Measurements from ENCODE around the gene SBNO2.

The SBNO2 gene

DNA sequence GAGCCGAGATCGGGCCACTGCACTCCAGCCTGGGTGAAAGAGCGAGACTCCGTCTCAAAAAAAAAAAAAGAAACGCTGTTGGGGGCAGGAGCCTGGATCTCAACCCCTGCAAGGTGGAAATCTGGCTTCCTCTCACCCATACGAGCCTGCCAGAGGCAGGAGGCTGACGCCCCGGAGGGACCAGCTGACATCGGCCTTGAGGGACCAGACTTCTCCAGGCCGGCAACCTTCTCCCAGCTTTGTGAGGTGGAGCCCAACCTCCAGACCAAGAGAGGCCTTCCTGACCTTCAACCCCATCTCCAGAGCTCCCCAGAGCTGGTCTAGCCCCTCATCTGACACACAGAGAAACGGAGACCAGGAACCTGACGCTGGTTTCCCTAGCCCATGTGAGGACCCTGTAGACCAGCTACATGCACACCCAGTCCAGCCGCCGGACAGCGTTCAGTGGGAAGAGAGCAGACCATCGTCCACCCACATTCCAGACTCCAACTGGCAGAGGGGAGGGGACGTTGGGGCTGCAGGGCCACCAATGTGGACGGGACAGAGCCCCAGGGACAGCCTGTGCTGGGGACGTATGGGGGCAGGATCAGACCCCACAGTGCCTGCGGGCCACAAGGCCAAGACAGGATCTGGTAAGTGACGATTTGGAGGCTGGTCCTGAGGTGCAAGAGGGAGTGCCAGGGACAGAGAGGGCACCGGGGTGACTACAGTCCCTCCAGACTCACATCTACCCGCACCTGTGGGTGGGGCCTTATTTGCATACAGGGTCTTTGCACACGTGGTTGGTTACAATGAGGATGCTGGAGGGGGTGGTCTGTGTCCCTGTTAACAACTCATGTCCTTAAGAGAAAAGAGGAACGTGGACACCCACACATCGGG is 11.4 kb downstream of the SBNO2 start:
- H3K4me2 ChIP-seq (ENCODE audit: low read length), result no peak overlapping the region
- H3K4me1 ChIP-seq (ENCODE audit: control insufficient read depth, insufficient read depth, low read length), result peaks cover 2% of the 10 kb centered on the region
- H3K36me3 ChIP-seq (ENCODE audit: insufficient read depth, low read length), result peaks cover 21% of the 10 kb centered on the region
- H3K4me3 ChIP-seq (ENCODE audit: low read length), result no peak overlapping the region
- no peaks in the 10 kb centered on the region for H3K27me3 ChIP-seq (ENCODE audit: control insufficient read depth, insufficient read depth, low read length)
- H3K9me3 ChIP-seq (replicated peaks; ENCODE audit: low read length), result no peaks in the 10 kb centered on the region
- no peak overlapping the region for H3K9ac ChIP-seq (ENCODE audit: low read depth, low read length)

GRCh38 chr19:1161716-1162115 is 12.4 kb downstream of the SBNO2 start:
- H3K4me2 ChIP-seq (ENCODE audit: low read length), result no peak overlapping the region
- no peaks in the 10 kb centered on the region for H3K27me3 ChIP-seq (ENCODE audit: control insufficient read depth, insufficient read depth, low read length)
- H3K36me3 ChIP-seq (ENCODE audit: insufficient read depth, low read length), result peaks cover 14% of the 10 kb centered on the region
- no peak overlapping the region for H3K4me3 ChIP-seq (ENCODE audit: low read length)
- H3K9ac ChIP-seq (ENCODE audit: low read depth, low read length), result no peak overlapping the region
- H3K9me3 ChIP-seq (replicated peaks; ENCODE audit: low read length), result no peaks in the 10 kb centered on the region
- H3K4me1 ChIP-seq (ENCODE audit: control insufficient read depth, insufficient read depth, low read length), result peaks cover 2% of the 10 kb centered on the region

- no peak overlapping the region for H3K4me3 ChIP-seq (ENCODE audit: low read length)
- peaks cover 14% of the 10 kb centered on the region for H3K4me1 ChIP-seq (ENCODE audit: control insufficient read depth, insufficient read depth, low read length)
- H3K9me3 ChIP-seq (replicated peaks; ENCODE audit: low read length), result no peaks in the 10 kb centered on the region
- peaks cover 13% of the 10 kb centered on the region for H3K36me3 ChIP-seq (ENCODE audit: insufficient read depth, low read length)
- no peak overlapping the region for H3K9ac ChIP-seq (ENCODE audit: low read depth, low read length)
- H3K27me3 ChIP-seq (ENCODE audit: control insufficient read depth, insufficient read depth, low read length), result no peaks in the 10 kb centered on the region
- no peak overlapping the region for H3K4me2 ChIP-seq (ENCODE audit: low read length)
These were observed 14.0 kb downstream of the SBNO2 start for GRCh38 chr19:1159864-1160595.

DNA sequence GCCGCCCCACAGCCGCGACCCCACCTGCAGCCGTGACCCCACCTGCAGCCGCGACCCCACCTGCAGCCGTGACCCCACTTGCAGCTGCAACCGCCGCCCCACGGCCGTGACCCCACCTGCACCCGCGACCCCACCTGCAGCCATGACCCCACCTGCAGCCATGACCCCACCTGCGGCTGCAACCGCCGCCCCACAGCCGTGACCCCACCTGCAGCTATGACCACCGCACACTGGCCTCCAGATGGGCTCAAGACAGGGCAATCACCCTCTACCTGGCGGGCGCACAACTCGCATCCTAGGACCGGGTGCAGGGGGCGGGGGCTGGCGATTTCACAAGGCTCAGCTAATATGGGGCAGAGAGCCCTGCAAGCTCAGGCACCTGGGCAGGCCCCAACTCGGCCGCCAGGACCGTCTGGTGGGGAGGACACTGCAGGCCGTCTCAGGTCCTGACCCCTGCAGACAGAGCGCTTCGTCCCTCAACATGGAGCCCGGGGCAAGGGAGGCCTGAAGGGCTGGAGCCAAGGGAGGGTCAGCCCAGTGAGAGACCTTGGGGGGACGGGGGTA is 15.1 kb downstream of the SBNO2 start:
- Histone ChIP-seq H3K36me3 (ENCODE audit: insufficient read depth, low read length) (peaks cover 13% of the 10 kb centered on the region), H3K27me3 (ENCODE audit: control insufficient read depth, insufficient read depth, low read length) (no peaks in the 10 kb centered on the region), H3K4me3 (ENCODE audit: low read length) (no peak overlapping the region), H3K9me3 (replicated peaks; ENCODE audit: low read length) (no peaks in the 10 kb centered on the region), H3K4me1 (ENCODE audit: control insufficient read depth, insufficient read depth, low read length) (peaks cover 21% of the 10 kb centered on the region), H3K4me2 (ENCODE audit: low read length) (no peak overlapping the region), H3K9ac (ENCODE audit: low read depth, low read length) (no peak overlapping the region)

DNA sequence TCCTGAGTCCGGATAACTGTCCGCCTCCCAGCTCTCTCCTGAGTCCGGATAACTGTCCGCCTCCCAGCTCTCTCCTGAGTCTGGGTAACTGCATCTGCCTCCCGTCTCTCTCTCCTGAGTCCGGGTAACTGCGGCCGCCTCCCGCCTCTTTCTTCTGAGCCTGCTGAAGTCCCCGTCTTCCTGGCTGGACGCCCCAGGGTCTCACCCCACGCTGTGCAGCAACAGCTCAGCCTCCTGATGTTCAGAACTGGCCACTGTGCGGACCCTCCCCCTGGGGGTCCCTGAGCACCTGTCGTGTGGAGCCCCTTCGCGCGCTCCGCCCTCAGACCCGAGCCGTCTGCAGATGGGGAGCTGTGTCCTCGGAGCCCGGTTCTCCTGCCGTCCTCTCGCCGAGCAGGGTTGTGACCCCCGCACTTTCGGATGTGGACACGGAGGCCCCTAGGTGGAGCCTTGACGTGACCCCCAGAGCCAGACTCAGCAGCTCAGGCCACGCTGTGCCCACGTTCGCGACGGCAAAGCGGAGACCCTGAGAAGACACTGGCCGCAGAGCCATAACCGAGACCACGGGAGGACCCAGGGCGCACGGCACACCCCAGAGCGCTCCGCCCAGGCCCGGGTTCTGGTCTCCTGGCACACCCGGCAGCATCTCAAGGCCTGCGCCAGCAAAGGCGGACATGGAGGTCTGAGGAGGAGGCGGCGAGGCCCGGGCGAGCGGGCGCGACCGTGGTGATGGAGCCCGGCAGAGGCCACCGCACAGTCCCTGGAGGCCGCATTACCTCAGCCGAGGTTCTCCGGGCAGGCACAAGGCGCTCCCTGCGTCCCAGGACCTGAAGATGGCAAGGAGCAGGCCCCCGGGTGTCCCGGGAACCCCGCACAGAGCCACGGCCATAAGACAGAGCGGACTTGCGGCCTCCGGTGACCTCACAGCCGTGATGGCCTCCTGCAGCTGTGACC is 15.9 kb downstream of the SBNO2 start:
- no peak overlapping the region for H3K9ac ChIP-seq (ENCODE audit: low read depth, low read length)
- H3K4me1 ChIP-seq (ENCODE audit: control insufficient read depth, insufficient read depth, low read length), result peaks cover 21% of the 10 kb centered on the region
- no peak overlapping the region for H3K4me3 ChIP-seq (ENCODE audit: low read length)
- no peaks in the 10 kb centered on the region for H3K9me3 ChIP-seq (replicated peaks; ENCODE audit: low read length)
- peaks cover 17% of the 10 kb centered on the region for H3K36me3 ChIP-seq (ENCODE audit: insufficient read depth, low read length)
- H3K4me2 ChIP-seq (ENCODE audit: low read length), result no peak overlapping the region
- no peaks in the 10 kb centered on the region for H3K27me3 ChIP-seq (ENCODE audit: control insufficient read depth, insufficient read depth, low read length)

DNA sequence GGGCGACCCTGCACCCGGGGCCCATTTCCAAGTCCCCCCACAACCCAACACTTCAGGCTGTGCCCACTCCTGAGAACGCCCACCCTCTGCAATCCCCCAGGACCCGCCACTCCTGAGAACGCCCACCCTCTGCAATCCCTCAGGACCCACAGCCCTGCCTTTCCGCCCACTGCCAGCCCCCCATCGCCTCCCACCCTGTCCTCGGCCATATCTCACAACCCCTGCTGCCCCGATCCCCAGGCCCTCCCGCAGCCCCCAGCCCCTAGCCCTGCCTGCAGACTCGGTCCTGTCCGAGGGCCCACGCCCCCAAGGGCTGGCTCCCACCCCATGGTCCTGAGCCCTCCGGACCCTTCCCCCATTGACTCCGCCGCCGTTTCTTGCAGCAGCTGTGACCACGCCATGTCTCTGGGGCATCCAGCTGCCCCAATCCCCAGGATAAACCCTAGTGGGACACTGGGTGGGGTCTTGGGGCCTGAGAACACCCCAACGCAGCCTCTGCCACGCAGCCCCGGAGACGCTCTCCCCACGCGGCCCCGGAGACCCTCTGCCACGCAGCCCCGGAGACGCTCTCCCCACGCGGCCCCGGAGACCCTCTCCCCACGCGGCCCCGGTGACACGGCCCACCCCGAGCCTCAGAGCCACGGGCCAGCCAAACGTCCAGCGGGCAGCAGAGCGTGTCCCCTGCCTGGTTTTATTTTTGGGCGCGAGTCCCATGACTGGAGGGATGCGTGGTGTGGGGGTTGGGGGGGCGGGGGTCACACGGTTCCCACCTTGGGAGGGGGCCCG is 17.0 kb downstream of the SBNO2 start:
- Histone ChIP-seq H3K27me3 (ENCODE audit: control insufficient read depth, insufficient read depth, low read length) (no peaks in the 10 kb centered on the region), H3K9ac (ENCODE audit: low read depth, low read length) (no peak overlapping the region), H3K36me3 (ENCODE audit: insufficient read depth, low read length) (peaks cover 22% of the 10 kb centered on the region), H3K9me3 (replicated peaks; ENCODE audit: low read length) (no peaks in the 10 kb centered on the region), H3K4me2 (ENCODE audit: low read length) (no peak overlapping the region), H3K4me1 (ENCODE audit: control insufficient read depth, insufficient read depth, low read length) (peaks cover 21% of the 10 kb centered on the region), H3K4me3 (ENCODE audit: low read length) (no peak overlapping the region)

- Histone ChIP-seq H3K4me3 (ENCODE audit: low read length) (no peak overlapping the region), H3K36me3 (ENCODE audit: insufficient read depth, low read length) (peaks cover 25% of the 10 kb centered on the region), H3K4me2 (ENCODE audit: low read length) (no peak overlapping the region), H3K27me3 (ENCODE audit: control insufficient read depth, insufficient read depth, low read length) (no peaks in the 10 kb centered on the region), H3K9me3 (replicated peaks; ENCODE audit: low read length) (no peaks in the 10 kb centered on the region), H3K9ac (ENCODE audit: low read depth, low read length) (no peak overlapping the region), H3K4me1 (ENCODE audit: control insufficient read depth, insufficient read depth, low read length) (peaks cover 19% of the 10 kb centered on the region)
These were observed 17.7 kb downstream of the SBNO2 start for GRCh38 chr19:1156305-1156801.

GRCh38 chr19:1155352-1156304 is 18.4 kb downstream of the SBNO2 start:
- peak overlapping the region; percentile 50 for H3K4me3 ChIP-seq (ENCODE audit: low read length)
- peak overlapping the region; percentile 86 for H3K9ac ChIP-seq (ENCODE audit: low read depth, low read length)
- H3K4me1 ChIP-seq (ENCODE audit: control insufficient read depth, insufficient read depth, low read length), result peaks cover 19% of the 10 kb centered on the region
- no peaks in the 10 kb centered on the region for H3K9me3 ChIP-seq (replicated peaks; ENCODE audit: low read length)
- no peaks in the 10 kb centered on the region for H3K27me3 ChIP-seq (ENCODE audit: control insufficient read depth, insufficient read depth, low read length)
- H3K36me3 ChIP-seq (ENCODE audit: insufficient read depth, low read length), result peaks cover 27% of the 10 kb centered on the region
- H3K4me2 ChIP-seq (ENCODE audit: low read length), result peak overlapping the region; percentile 82

DNA sequence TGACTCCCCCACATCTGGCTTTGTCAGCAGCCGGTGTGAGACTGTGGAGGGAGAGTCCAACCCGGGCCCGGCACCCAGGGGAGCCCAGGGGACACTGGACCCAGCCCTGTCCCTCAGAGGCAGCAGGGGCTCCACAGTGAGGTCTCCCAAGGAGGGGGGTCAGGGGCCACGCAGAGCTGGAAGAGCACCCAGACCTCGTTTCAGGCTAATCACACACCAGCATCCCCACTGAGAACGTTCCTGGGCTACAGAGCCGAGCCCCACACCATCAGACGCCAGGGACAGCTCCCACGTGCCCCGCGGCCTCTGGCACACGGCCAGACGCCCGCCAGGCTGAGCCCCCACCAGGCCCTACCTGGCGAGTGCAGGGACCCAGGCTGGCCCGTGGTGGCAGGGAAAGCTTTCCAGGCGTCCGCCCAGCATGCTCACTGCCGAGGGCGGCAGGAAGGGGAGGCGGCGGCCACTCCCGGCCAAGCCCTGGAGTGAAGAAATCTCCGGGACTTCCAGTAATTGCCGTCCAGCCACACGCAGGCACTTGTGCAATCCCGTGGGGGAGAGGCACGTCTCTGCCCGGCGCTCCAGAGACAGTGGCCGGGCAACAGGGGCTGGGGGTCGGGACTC is 19.2 kb downstream of the SBNO2 start:
- peak overlapping the region; percentile 82 for H3K4me2 ChIP-seq (ENCODE audit: low read length)
- H3K36me3 ChIP-seq (ENCODE audit: insufficient read depth, low read length), result peaks cover 29% of the 10 kb centered on the region
- H3K9ac ChIP-seq (ENCODE audit: low read depth, low read length), result peak overlapping the region; percentile 86
- H3K4me3 ChIP-seq (ENCODE audit: low read length), result peak overlapping the region; percentile 57
- no peaks in the 10 kb centered on the region for H3K27me3 ChIP-seq (ENCODE audit: control insufficient read depth, insufficient read depth, low read length)
- H3K4me1 ChIP-seq (ENCODE audit: control insufficient read depth, insufficient read depth, low read length), result peaks cover 19% of the 10 kb centered on the region
- no peaks in the 10 kb centered on the region for H3K9me3 ChIP-seq (replicated peaks; ENCODE audit: low read length)
